Measurements from ENCODE around the gene ARAP3. TPM values are rescaled to one million over a fixed set of nuclear protein-coding genes. Genes with fewer than 3 reads are reported as not detected.

Gene ARAP3
- total and polyA plus RNA-seq, 9 of the 15 experiments (the other 6 are each of a cell fraction or from before 2014, with no cell fraction given): 0.83 to 25.7 (median 6.4) TPM

- TF ChIP-seq PRDM10 (IDR thresholded peaks at IDR 0.05; ENCODE audit: partially characterized antibody): peak; percentile 76
- 0 out of 2 replicates have a peak, but pooled peaks have one; percentile 13 for TF ChIP-seq DMBX1 (CRISPR knock-in tag; IDR thresholded peaks at IDR 0.05; ENCODE audit: borderline replicate concordance)
- TF ChIP-seq KDM5B (IDR thresholded peaks at IDR 0.05; ENCODE audit: insufficient replicate concordance, low read depth, low read length): peak; percentile 13
- TF ChIP-seq ARNT (IDR thresholded peaks at IDR 0.05): peak; percentile 57 to 75; a peak in 1 of 4 replicates
- TF ChIP-seq TBL1XR1 (IDR thresholded peaks at IDR 0.05; ENCODE audit: low read length in 2 of 2): peak in 1 of 2 experiments; percentile 58; a peak in 1 of 4 replicates
- TF ChIP-seq SIN3A (IDR thresholded peaks at IDR 0.05; ENCODE audit: borderline replicate concordance in 2 of 2, control insufficient read depth in 1 of 2, low read depth in 2 of 2, low read length in 2 of 2): peak; percentile 2 to 18; a peak in 1 of 4 replicates
- TF ChIP-seq HNRNPK (IDR thresholded peaks at IDR 0.05; ENCODE audit: low read depth, low read length, poor library complexity, severe bottlenecking): no peak
- TF ChIP-seq JUN (IDR thresholded peaks at IDR 0.05; ENCODE audit: borderline replicate concordance, low read depth, low read length): peak; percentile 49; the same call in 1 of the 2 replicates
- TF ChIP-seq JUN (CRISPR knock-in tag; IDR thresholded peaks at IDR 0.05; ENCODE audit: borderline replicate concordance): no peak
- TF ChIP-seq EP300 (IDR thresholded peaks at IDR 0.05; ENCODE audit: low read length): peak; percentile 50
- peak; percentile 81 for TF ChIP-seq RBBP5 (IDR thresholded peaks at IDR 0.05; ENCODE audit: borderline replicate concordance, insufficient read depth, low read length, poor library complexity, severe bottlenecking)
- TF ChIP-seq, protein P1, sequence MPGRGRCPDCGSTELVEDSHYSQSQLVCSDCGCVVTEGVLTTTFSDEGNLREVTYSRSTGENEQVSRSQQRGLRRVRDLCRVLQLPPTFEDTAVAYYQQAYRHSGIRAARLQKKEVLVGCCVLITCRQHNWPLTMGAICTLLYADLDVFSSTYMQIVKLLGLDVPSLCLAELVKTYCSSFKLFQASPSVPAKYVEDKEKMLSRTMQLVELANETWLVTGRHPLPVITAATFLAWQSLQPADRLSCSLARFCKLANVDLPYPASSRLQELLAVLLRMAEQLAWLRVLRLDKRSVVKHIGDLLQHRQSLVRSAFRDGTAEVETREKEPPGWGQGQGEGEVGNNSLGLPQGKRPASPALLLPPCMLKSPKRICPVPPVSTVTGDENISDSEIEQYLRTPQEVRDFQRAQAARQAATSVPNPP (IDR thresholded peaks at IDR 0.05; ENCODE audit: borderline replicate concordance, insufficient read depth, insufficient read length): no peak
- peak; percentile 52 for TF ChIP-seq NFIC (IDR thresholded peaks at IDR 0.05)
- TF ChIP-seq JUND (IDR thresholded peaks at IDR 0.05; ENCODE audit: borderline replicate concordance, low read depth, low read length): peak; percentile 54; the same call in 1 of the 2 replicates
- no peak; the same call in 2 of the 3 replicates for TF ChIP-seq JUND (tag; IDR thresholded peaks at IDR 0.05; ENCODE audit: borderline replicate concordance, low read depth, low read length)
- 0 out of 2 replicates have a peak, but pooled peaks have one; percentile 4 for TF ChIP-seq OTX1 (CRISPR knock-in tag; IDR thresholded peaks at IDR 0.05)
- 0 out of 2 replicates have a peak, but pooled peaks have one; percentile 35 for TF ChIP-seq E2F1 (CRISPR knock-in tag; IDR thresholded peaks at IDR 0.05)
- no peak for TF ChIP-seq MEIS2 (IDR thresholded peaks at IDR 0.05; ENCODE audit: partially characterized antibody)
Measured at GRCh38 chr5:141618030-141618803, 63.8 kb downstream of the ARAP3 start (continued).

Measured in K562 (cell line).